ENCODE data around the gene MYB. TPM values are rescaled to one million over a fixed set of nuclear protein-coding genes. Genes with fewer than 3 reads are reported as not detected.

MYB gene
- total RNA-seq, 2 donors from 2014 or later, result 5.3 to 5.4 TPM

GRCh38 chr6:135179372-135179771 is 1.7 kb upstream of the MYB start:
- Mint-ChIP-seq H3K27ac (no peak overlapping the region), H3K4me1 (peaks cover 13% of the 10 kb centered on the region), H3K9me3 (no peaks in the 10 kb centered on the region), H3K27me3 (ENCODE audit: insufficient read depth) (peaks cover 53% of the 10 kb centered on the region), H3K36me3 (ENCODE audit: low read depth) (no peaks in the 10 kb centered on the region), H3K4me3 (no peak overlapping the region)
- Histone ChIP-seq H3K9me3 (ENCODE audit: control insufficient read depth, low read length) (no peaks in the 10 kb centered on the region), H3K27me3 (ENCODE audit: control insufficient read depth, insufficient read depth, low read length, poor library complexity, severe bottlenecking) (peaks cover 54% of the 10 kb centered on the region), H3K36me3 (ENCODE audit: control insufficient read depth, insufficient read depth, low read length) (no peaks in the 10 kb centered on the region), H3K4me3 (ENCODE audit: low read length) (no peak overlapping the region), H3K4me1 (ENCODE audit: control insufficient read depth, insufficient read depth, low read length) (no peaks in the 10 kb centered on the region), H3K9ac (ENCODE audit: extremely low read depth, low read length, poor library complexity, severe bottlenecking) (no peak overlapping the region), H3K27ac (ENCODE audit: low read depth, low read length) (no peak overlapping the region)
- TF ChIP-seq CTCF (conservative IDR thresholded peaks at IDR 0.05), result no peak
- DNase-seq, result no peak
- 90 to 95% methylated on average over 1 to 2 of the region's 2 CpGs for WGBS, 2 experiments (ENCODE audit: insufficient coverage in 1 of 2, insufficient read length in 1 of 2)

- H3K4me3 ChIP-seq (ENCODE audit: low read length), result no peak overlapping the region
- H3K27me3 ChIP-seq (ENCODE audit: control insufficient read depth, insufficient read depth, low read length, poor library complexity, severe bottlenecking), result peaks cover 55% of the 10 kb centered on the region
- Mint-ChIP-seq H3K27ac (no peak overlapping the region), H3K27me3 (ENCODE audit: insufficient read depth) (peaks cover 53% of the 10 kb centered on the region), H3K9me3 (no peaks in the 10 kb centered on the region), H3K36me3 (ENCODE audit: low read depth) (no peaks in the 10 kb centered on the region), H3K4me1 (peaks cover 13% of the 10 kb centered on the region), H3K4me3 (peak overlapping the region; percentile 73)
- no peaks in the 10 kb centered on the region for H3K4me1 ChIP-seq (ENCODE audit: control insufficient read depth, insufficient read depth, low read length)
- H3K9ac ChIP-seq (ENCODE audit: extremely low read depth, low read length, poor library complexity, severe bottlenecking), result no peak overlapping the region
- no peaks in the 10 kb centered on the region for H3K36me3 ChIP-seq (ENCODE audit: control insufficient read depth, insufficient read depth, low read length)
- 14 to 44% methylated on average over 3 to 16 of the region's 16 CpGs for WGBS, 2 experiments (ENCODE audit: insufficient coverage in 1 of 2, insufficient read length in 1 of 2)
- no peak overlapping the region for H3K27ac ChIP-seq (ENCODE audit: low read depth, low read length)
- TF ChIP-seq CTCF (conservative IDR thresholded peaks at IDR 0.05), result no peak
- no peak for DNase-seq
- no peaks in the 10 kb centered on the region for H3K9me3 ChIP-seq (ENCODE audit: control insufficient read depth, low read length)
These were observed 1.1 kb upstream of the MYB start for GRCh38 chr6:135179920-135180541.

GRCh38 chr6:135181333-135182070 is 394 bp downstream of the MYB start:
- no peak for TF ChIP-seq CTCF (conservative IDR thresholded peaks at IDR 0.05)
- H3K4me1 Mint-ChIP-seq, result peaks cover 13% of the 10 kb centered on the region
- H3K27ac Mint-ChIP-seq, result no peak overlapping the region
- H3K36me3 Mint-ChIP-seq (ENCODE audit: low read depth), result no peaks in the 10 kb centered on the region
- Histone ChIP-seq H3K9ac (ENCODE audit: extremely low read depth, low read length, poor library complexity, severe bottlenecking) (no peak overlapping the region), H3K27ac (ENCODE audit: low read depth, low read length) (no peak overlapping the region), H3K36me3 (ENCODE audit: control insufficient read depth, insufficient read depth, low read length) (no peaks in the 10 kb centered on the region), H3K4me1 (ENCODE audit: control insufficient read depth, insufficient read depth, low read length) (no peaks in the 10 kb centered on the region), H3K4me3 (ENCODE audit: low read length) (peak overlapping the region; percentile 79), H3K9me3 (ENCODE audit: control insufficient read depth, low read length) (no peaks in the 10 kb centered on the region), H3K27me3 (ENCODE audit: control insufficient read depth, insufficient read depth, low read length, poor library complexity, severe bottlenecking) (peaks cover 55% of the 10 kb centered on the region)
- peak overlapping the region; percentile 73 for H3K4me3 Mint-ChIP-seq
- no peak for DNase-seq
- H3K9me3 Mint-ChIP-seq, result no peaks in the 10 kb centered on the region
- H3K27me3 Mint-ChIP-seq (ENCODE audit: insufficient read depth), result peaks cover 53% of the 10 kb centered on the region
- WGBS, 2 experiments (ENCODE audit: insufficient coverage in 1 of 2, insufficient read length in 1 of 2), result 0% methylated on average over 19 to 62 of the region's 62 CpGs

Measured in endodermal cell (in vitro differentiated cells).